A673 (cell line): ENCODE measurements around the gene ADARB2. TPM values are rescaled to one million over a fixed set of nuclear protein-coding genes. Genes with fewer than 3 reads are reported as not detected.

ENCODE experiments used
- BruUV-seq: library from RNA; stranded (reverse); fragments of 400-500 nt; replicated peaks from 2 replicates; lab custom pipeline; 2021; lab: Mats Ljungman, UMichigan
- CTCF ChIA-PET: fragments of 300-600 bp; sonication (Branson Sonifier 250); formaldehyde crosslinking; loops from one replicate; lab custom pipeline; 2022; ENCODE audit warnings: antibody characterized with exemption; lab: Charles Lee
- POLR2A ChIA-PET: fragments of 300-600 bp; sonication (Branson Sonifier 250); formaldehyde crosslinking; loops from one replicate; lab custom pipeline; 2022; ENCODE audit warnings: antibody characterized with exemption; ENCODE audit not compliant: low non-redundant PET; lab: Charles Lee
- DNase-seq: peaks from one replicate; pipeline ENCODE4 v3.0.0-alpha.2; 2015; ENCODE audit warnings: low spot score
- H3K27ac ChIP-seq: fragments of 200-600 bp; sonication (generic); 2 replicates; pipeline ENCODE4 v1.5.1; 2016; ENCODE audit warnings: mixed run types, low read depth, mild to moderate bottlenecking, mixed read lengths, antibody characterized with exemption, low read length; ENCODE audit not compliant: poor library complexity, severe bottlenecking
- H3K27me3 ChIP-seq: fragments of 200-600 bp; sonication (generic); replicated peaks from 2 replicates; pipeline ENCODE4 v1.6.1; 2017; ENCODE audit warnings: mixed run types, low read depth, mild to moderate bottlenecking, mixed read lengths, antibody characterized with exemption, low read length; ENCODE audit not compliant: insufficient read depth, poor library complexity
- H3K36me3 ChIP-seq: fragments of 200-600 bp; sonication (generic); 2 replicates; pipeline ENCODE4 v1.6.1; 2016; ENCODE audit warnings: mixed run types, mild to moderate bottlenecking, mixed read lengths, antibody characterized with exemption, low read length; ENCODE audit not compliant: insufficient read depth, poor library complexity, severe bottlenecking
- H3K4me1 ChIP-seq: fragments of 200-600 bp; sonication (generic); 2 replicates; pipeline ENCODE4 v1.6.1; 2017; ENCODE audit warnings: mixed run types, mild to moderate bottlenecking, mixed read lengths, antibody characterized with exemption, low read length; ENCODE audit not compliant: insufficient read depth, poor library complexity, severe bottlenecking
- H3K4me3 ChIP-seq: fragments of 200-600 bp; sonication (generic); 2 replicates; pipeline ENCODE4 v1.5.1; 2016; ENCODE audit warnings: low read depth, mixed run types, mild to moderate bottlenecking, mixed read lengths, low read length; ENCODE audit not compliant: poor library complexity, severe bottlenecking
- H3K9me3 ChIP-seq: fragments of 200-600 bp; sonication (generic); 2 replicates; pipeline ENCODE4 v1.6.1; 2016; ENCODE audit warnings: mixed run types, low read depth, mild to moderate bottlenecking, mixed read lengths, antibody characterized with exemption, low read length; ENCODE audit not compliant: poor library complexity, severe bottlenecking
- EZH2 ChIP-seq: fragments of 200-600 bp; sonication (generic); IDR thresholded peaks from 2 replicates; pipeline ENCODE4 v1.6.1; 2017; ENCODE audit warnings: borderline replicate concordance, low read depth, mild to moderate bottlenecking, mixed read lengths, antibody characterized with exemption, low read length; ENCODE audit not compliant: poor library complexity, severe bottlenecking
- intact Hi-C: fragments of 100-400 bp; cut with micrococcal nuclease; formaldehyde crosslinking; loops from one replicate; pipeline ENCODE4 v1.10.0; 2022; ENCODE audit not compliant: unreplicated experiment
- total RNA-seq: library from RNA; stranded (reverse); gene quantifications from 2 replicates; pipeline ENCODE4 v1.2.3, GENCODE V29; 2021
- TF ChIP-seq, protein P1 (sequence below): fragments of 300-800, 200-600 bp; sonication (generic); conservative IDR thresholded peaks from 2 replicates; pipeline ENCODE4 v1.5.1; 2017; ENCODE audit warnings: low read depth, mild to moderate bottlenecking, antibody characterized with exemption, low read length, moderate library complexity, mixed read lengths

Gene ADARB2
- total RNA-seq, 1 experiment from 2014 or later: not detected

DNA sequence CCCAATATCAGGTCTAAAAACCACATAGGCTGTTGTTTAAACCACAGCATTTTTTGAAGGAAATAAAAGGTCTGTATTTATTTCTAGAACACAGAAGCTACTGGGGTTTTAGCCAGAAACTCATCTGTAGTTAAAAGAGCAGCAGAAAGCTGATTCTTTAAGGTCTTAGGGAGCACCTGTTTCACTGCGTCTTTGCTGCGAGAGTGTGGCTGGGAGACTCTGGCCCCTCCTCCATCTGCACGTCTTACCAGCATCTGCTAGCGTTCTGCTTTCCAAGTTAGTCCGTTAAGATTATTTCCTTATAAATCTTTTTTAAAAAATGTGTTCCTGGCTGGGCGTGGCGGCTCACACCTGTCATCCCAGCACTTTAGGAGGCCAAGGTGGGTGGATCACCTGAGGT is 95.9 kb downstream of the ADARB2 start:
- H3K27ac ChIP-seq: no peak overlapping the region
- intact Hi-C loops: no loop called here
- CTCF ChIA-PET: no interaction called here
- H3K4me3 ChIP-seq: no peak overlapping the region
- no peak for DNase-seq
- no peaks in the 10 kb centered on the region for H3K4me1 ChIP-seq
- H3K9me3 ChIP-seq: no peaks in the 10 kb centered on the region
- H3K27me3 ChIP-seq: peaks cover 31% of the 10 kb centered on the region
- POLR2A ChIA-PET: no interaction called here
- no peak for TF ChIP-seq EZH2
- TF ChIP-seq, protein P1, sequence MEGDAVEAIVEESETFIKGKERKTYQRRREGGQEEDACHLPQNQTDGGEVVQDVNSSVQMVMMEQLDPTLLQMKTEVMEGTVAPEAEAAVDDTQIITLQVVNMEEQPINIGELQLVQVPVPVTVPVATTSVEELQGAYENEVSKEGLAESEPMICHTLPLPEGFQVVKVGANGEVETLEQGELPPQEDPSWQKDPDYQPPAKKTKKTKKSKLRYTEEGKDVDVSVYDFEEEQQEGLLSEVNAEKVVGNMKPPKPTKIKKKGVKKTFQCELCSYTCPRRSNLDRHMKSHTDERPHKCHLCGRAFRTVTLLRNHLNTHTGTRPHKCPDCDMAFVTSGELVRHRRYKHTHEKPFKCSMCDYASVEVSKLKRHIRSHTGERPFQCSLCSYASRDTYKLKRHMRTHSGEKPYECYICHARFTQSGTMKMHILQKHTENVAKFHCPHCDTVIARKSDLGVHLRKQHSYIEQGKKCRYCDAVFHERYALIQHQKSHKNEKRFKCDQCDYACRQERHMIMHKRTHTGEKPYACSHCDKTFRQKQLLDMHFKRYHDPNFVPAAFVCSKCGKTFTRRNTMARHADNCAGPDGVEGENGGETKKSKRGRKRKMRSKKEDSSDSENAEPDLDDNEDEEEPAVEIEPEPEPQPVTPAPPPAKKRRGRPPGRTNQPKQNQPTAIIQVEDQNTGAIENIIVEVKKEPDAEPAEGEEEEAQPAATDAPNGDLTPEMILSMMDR: no peak
- BruUV-seq: no TSS peak
- no peaks in the 10 kb centered on the region for H3K36me3 ChIP-seq

DNA sequence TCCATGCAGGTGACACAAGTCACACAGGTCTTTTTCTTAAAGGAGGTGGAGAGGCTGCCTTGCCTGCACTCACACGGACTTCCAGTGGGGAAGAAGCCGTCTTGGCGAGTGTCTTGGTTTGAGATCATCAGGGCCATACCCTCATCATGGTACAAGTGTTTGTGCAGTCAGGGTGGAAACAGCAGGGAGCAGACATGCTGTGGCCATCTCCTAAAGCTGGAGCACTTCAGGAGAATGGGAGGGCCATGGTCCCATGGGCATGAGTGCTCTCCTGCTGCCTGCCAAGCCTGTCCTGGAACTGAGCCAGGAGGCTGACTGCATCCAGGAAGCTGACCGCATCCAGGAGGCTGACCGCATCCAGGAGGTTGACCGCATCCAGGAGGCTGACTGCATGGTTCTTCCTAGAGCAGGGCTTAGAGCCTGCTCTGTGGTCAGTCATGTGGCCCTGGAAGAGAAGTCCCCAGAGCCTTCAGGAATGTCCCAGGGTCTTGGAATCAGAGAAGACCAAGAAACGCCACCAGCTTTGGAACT is 98.4 kb downstream of the ADARB2 start:
- ChIA-PET CTCF (no interaction called here), POLR2A (no interaction called here)
- no peak overlapping the region for H3K27ac ChIP-seq
- intact Hi-C loops: no loop called here
- H3K27me3 ChIP-seq: peaks cover 56% of the 10 kb centered on the region
- no peak for DNase-seq
- BruUV-seq: no TSS peak
- H3K9me3 ChIP-seq: no peaks in the 10 kb centered on the region
- H3K4me3 ChIP-seq: no peak overlapping the region
- no peak for TF ChIP-seq EZH2
- TF ChIP-seq, protein P1: no peak
- H3K4me1 ChIP-seq: no peaks in the 10 kb centered on the region
- no peaks in the 10 kb centered on the region for H3K36me3 ChIP-seq

DNA sequence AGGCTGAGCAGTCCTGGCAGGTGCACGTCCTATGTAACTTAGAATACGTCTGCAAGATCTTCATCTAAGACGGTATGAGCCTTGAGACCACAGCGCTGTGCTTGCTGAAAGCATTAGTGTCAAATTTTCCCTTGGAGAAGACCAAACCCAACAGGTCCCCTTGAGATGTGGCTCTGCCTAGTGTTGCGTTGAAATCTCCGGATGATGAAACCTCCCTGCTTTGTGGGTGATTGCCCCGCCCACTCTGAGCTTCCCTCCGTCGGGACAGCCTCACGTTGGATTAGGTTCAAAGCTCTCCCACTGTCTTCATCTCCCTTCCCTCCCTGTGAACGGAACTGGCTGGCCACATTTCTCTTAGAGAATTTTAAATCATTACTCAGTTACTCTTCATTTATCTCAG is 102.0 kb downstream of the ADARB2 start:
- intact Hi-C loops: no loop called here
- no peak for DNase-seq
- POLR2A ChIA-PET: no interaction called here

More for the DNA sequence above, 102.0 kb downstream of the ADARB2 start:
- BruUV-seq: no TSS peak
- TF ChIP-seq, protein P1: no peak
- no peak for TF ChIP-seq EZH2
- Histone ChIP-seq H3K36me3 (no peaks in the 10 kb centered on the region), H3K9me3 (no peaks in the 10 kb centered on the region), H3K27ac (no peak overlapping the region), H3K27me3 (peaks cover 78% of the 10 kb centered on the region), H3K4me3 (no peak overlapping the region), H3K4me1 (no peaks in the 10 kb centered on the region)
- CTCF ChIA-PET: no interaction called here
